HG03457 (cell line): ENCODE measurements around the gene LCN2.

Source experiments
- ATAC-seq: cut with Tn5 transposase; IDR thresholded peaks from one replicate; pipeline ENCODE4 v1.9.1; 2021; ENCODE audit warnings: moderate number of reproducible peaks; ENCODE audit not compliant: unreplicated experiment

Gene LCN2

GRCh38 chr9:128190516-128191405, 41.5 kb downstream of the LCN2 start:
- ATAC-seq: no peak

GRCh38 chr9:128191406-128192046, 42.3 kb downstream of the LCN2 start, which contains the start of gene CIZ1:
Gene CIZ1 (minus strand): TSS chr9:128191572. CDS start chr9:128190857, 715 bp downstream.
- ATAC-seq: no peak

DNA sequence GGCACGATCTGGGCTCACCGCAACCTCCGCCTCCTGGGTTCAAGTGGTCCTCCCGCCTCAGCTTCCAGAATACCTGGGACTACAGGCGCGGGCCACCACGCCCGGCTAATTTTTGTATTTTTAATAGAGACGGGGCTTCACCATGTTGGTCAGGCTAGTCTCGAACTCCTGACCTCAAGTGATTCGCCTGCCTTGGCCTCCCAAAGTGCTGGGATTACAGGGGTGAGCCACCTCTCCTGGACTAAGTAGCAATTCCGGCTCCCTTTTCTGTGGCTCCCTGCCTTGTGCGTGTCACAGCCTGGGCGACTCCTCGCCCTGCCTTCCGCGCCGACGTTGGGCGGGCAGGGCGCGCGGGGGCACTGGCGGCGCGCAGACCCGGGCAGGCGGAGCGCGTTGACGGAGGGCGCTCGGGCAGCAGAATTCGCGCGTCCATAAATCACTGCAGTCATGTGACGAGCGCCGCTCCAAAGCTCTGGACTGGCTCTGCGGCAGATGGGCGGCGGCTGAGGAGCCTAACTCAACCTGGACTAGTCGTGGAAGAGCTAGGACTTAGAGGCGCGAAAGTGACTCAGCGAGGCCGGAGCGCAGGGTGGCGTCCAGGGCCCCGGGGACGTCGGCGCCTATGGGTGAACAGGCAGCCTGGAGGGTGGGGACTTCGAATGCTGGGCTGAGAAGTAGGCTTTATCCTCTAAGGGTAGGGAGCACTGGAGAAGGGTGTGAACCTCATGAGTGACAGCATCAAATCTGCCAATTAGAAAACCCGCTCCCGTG, 43.5 kb downstream of the LCN2 start:
- no peak for ATAC-seq

- no peak for ATAC-seq
Observed at GRCh38 chr9:128193469-128194096, 44.3 kb downstream of the LCN2 start.

GRCh38 chr9:128201441-128202369, 52.5 kb downstream of the LCN2 start:
- no peak for ATAC-seq

GRCh38 chr9:128202648-128203023, 53.4 kb downstream of the LCN2 start:
- ATAC-seq: no peak
